HG03442 (cell line): ENCODE measurements around the gene DNAAF3.
A peak's percentile ranks its signal among the peaks of the same experiment; 100 is the strongest.
"Not testable (repeated sequence)": the region's sequence is repeated elsewhere in the genome, so short reads cannot be mapped to it uniquely, and the experiment has no call there.

ENCODE experiments used
- ATAC-seq: cut with Tn5 transposase; IDR thresholded peaks from one replicate; pipeline ENCODE4 v1.9.1; 2021; ENCODE audit warnings: mild to moderate bottlenecking, moderate library complexity; ENCODE audit not compliant: unreplicated experiment

Gene DNAAF3

GRCh38 chr19:55176076-55176475, 9.7 kb upstream of the DNAAF3 start:
- ATAC-seq = no peak

DNA sequence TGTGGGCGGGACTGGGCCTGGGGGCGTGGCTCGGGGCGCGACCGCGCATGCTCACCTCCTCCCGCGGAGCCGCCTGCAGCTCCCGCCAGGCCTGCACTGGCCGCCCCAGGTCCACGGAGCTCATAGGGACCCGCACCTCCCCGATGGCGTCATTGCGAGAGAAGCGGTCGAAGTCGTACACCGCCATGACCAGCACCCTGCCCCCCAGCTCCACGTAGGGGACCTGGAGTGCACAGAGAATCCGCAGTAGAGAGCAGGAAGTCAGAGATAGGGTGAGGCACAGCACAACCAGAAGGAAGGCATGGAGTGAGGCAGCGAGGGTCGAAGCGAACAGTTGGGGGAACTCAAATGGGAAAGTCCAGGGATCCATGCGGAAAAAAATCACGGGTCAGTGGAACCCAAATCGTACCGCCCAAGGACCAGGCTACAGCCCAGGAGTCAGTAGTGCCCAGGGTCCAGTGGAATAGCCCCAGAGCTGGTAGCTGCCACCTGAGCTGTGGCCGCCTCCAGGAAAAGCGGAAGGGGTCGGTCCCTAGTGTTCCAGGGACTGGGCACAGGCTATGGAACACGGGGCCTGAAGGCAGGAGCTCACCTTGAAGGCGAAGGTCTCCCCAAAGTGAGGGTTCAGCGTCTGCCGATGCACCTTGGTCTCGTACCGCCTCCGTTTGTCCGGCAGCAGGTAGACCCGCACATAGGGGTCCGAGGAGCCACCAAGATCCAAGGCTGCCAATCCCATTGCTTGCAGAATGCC, 8.9 kb upstream of the DNAAF3 start:
- no peak for ATAC-seq

DNA sequence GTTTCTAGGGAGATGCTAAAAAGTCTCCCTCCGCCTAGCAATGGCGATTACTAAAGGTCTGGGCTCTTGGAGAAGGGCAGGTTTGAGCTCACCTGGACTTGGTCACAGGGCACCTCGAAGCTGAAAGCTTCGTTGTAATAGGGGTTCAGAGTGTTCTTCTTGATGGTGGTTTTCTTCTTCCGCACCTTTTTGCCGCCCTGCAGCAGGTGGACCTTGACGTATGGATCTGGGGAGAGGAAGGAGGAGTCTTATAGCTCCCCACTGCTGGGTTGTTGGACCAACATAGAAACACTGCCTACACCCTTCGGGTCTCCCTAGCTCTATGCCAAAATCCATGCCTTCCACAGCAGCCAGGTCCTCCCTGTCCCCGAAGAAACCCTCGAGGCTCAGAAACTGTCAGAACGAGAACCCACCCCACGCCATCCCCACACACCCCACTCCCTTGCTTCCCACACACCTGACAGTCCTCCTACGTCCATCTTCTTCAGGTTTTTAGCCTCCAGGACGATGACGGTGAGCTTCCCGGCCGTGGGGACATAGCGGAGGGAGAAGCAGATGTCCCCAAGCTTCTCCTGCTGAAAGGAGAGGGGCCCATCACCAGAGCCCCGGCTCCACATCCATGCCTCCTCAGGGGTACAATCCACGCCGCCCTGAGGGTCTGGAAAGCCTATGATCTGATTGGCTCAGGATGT, 8.2 kb upstream of the DNAAF3 start:
- no peak for ATAC-seq

DNA sequence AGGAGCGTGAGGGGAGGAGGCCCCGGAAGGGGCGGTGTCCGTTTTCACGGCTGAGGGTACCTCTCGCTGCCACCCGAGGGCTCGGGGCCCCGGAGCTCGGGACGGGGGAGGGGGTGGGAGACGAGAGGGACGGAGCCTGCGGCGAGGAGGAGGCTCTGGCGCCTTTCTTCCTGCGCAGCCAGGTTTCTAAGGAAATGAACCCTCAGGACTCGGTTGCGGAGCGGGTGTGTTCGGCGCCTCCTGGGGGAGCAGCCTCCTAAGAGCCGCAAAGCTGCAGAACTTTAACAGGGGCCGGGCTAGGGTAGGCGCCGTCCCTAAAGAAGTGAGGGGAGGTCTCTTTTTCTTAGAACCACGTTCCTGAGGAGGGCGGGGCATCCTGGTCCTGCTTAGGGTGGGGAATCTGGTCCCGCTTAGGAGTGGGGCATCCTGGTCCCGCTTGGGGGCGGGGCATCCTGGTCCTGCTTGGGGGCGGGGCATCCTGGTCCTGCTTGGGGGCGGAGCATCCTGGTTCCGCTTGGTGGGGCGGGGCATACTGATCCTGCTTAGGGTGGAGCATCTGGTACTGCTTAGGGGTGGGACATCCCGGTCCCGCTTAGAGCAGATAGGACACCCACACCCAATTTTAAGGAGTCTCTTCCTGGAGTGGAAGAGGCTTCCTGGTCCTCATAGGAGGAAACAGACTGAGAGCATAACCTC, 7.4 kb upstream of the DNAAF3 start:
- no peak for ATAC-seq

GRCh38 chr19:55173186-55173713, 6.8 kb upstream of the DNAAF3 start:
- no peak for ATAC-seq

GRCh38 chr19:55172741-55173140, 6.3 kb upstream of the DNAAF3 start:
- no peak for ATAC-seq

- ATAC-seq = not testable (repeated sequence)
Measured at GRCh38 chr19:55172318-55172717, 5.9 kb upstream of the DNAAF3 start.

DNA sequence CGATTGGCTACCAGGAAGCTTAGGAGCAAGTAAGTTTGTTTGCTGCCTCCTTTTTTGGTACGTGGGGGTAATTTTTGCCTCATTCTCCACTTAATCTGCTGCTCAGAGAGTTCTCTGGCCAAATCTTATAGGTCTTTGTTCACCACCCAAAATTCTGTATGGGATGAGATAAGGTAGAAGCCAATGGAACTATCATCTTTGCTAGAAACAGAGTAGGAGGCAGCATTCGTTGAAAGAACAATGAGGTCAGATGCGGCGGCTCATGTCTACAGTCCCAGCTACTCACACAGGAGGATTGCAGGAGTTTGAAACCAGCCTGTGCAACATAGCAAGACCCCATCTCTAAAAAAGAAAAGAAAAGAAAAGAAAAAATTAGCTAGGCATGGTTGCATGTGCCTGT, 5.0 kb upstream of the DNAAF3 start:
- no peak for ATAC-seq

DNA sequence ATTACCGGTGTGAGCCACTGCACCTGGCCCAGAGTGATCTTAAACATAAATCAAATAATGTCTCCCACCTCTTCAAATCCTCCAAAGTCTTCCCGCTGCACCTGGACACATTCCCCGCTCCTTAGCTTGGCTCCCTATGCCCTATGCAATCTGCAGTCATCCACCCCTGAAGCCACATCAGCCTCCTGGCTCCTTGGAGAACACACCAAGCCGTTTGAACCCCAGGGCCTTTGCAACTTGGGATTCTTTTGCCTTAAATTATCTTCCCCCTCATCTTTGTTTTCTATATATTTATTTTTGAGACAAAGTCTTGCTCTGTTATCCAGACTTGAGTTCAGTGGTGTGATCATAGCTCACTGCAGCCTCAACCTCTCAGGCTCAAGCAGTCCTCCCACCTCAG, 2.7 kb upstream of the DNAAF3 start:
- ATAC-seq = no peak

DNA sequence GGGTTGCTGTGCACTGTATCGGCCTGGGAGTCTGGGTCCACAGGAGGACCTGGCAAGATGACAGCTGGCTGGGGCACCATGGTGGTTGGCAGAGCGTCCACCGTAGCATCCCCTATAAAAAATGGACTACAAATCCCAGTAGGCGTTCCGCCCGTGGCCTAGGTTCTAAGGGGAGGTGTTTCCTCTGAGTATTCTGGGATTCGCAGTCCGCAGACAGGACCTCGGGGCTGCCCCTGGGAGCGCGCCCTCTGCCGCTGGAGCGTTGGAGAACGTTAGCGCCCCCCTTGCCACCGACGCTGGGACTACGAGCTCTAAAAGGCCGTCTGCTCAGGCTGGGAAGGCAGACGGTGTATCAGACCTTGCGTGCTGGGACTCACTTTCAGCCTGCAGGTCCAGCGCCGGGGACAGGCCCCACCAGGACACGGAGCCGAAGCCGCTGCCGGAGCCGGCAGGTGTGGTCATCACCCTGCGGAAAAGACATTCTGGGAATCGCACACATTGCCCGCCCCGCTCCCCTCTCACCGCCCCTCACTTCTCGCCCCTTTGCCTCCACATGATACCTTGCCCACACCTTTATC, 372 bp downstream of the DNAAF3 start:
- ATAC-seq = peak; percentile 27

GRCh38 chr19:55161571-55162322, 4.7 kb downstream of the DNAAF3 start:
- no peak for ATAC-seq

DNA sequence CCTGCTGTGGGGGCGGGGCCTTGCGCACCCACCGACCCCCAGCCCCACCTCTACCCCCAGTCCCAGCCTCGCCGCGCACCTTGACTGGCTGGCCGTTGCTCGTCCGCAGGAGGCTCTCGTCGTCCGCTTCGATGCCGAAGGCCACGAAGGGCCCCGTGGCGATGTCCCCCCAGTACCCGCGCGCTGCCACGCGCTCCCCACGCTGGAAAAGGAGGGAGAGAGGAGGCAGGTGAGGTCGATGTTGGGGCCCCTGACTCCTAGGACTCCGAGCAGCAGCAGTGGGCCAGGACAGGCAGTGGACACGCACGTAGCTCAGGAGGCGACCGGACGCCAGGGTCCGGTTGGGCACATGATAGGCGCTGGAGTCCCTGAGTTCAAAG, 5.4 kb downstream of the DNAAF3 start:
- no peak for ATAC-seq

- ATAC-seq = no peak
Measured at GRCh38 chr19:55160128-55160985, 6.1 kb downstream of the DNAAF3 start.

- ATAC-seq = no peak
Measured at GRCh38 chr19:55158848-55159749, 7.3 kb downstream of the DNAAF3 start.

DNA sequence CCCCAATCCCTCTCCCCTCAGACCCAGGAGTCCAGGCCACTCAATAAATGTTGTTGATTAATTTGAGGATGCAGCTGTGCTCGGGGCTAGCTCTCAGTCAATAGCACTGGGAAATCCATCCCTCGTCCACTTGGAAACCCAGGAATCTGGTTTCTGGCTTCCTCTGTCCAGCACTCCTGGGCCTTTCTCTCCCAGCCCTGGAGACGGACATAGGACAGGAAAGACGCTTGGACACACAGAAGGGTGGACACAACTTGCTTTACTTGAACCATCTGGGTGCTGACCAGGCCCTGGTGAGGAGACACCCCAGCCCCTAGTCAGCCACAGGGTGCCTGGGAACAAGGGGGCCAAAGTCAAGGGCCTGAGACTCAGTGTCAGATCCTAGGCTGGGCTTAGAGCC, 8.0 kb downstream of the DNAAF3 start:
- ATAC-seq = no peak

DNA sequence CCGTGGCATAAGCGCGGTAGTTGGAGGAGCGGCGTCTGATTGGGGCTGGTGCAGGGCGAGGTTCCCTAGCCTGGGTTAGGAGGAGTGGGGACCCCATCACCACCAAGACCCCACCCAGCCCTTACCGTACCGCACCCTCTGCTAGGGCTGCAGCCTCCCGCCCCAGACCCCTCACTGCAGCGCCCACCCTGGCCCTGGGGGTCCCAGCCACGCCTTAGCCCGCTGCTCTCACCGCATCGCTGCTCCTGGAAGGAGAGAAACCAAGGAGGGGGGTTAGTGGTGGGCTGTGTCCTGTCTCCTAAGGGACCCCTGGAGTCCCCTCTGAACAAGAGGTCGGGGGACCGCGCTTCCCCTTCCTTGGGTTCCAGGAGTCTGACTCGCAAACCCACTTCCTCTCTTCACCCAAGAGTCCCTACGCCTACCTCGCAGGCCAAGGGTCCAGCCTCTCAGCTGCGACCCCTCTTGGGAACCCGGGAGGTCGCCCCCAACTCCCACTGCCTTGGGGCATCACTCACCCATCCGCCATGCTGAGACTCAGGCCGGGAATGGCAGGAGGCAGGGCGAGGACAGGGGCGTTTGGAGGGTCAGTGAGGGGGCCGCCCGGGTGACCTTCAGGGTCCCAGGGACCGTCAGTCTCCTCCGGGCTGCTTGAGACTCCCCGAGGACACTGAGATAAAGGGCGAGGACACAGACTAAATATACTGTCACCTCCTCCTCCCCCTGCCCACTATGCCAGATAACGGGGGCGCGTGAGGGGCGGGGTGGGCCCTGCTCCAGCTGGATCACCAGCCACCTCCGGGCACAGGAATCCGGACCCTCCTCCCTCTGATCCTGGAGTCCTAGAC, 9.1 kb downstream of the DNAAF3 start, which contains the start of gene TNNI3:
TNNI3 (minus strand) TSS at position 669 of the 845 bp plus-strand sequence; CDS start at position 526, 143 bp downstream.
- ATAC-seq = no peak

DNA sequence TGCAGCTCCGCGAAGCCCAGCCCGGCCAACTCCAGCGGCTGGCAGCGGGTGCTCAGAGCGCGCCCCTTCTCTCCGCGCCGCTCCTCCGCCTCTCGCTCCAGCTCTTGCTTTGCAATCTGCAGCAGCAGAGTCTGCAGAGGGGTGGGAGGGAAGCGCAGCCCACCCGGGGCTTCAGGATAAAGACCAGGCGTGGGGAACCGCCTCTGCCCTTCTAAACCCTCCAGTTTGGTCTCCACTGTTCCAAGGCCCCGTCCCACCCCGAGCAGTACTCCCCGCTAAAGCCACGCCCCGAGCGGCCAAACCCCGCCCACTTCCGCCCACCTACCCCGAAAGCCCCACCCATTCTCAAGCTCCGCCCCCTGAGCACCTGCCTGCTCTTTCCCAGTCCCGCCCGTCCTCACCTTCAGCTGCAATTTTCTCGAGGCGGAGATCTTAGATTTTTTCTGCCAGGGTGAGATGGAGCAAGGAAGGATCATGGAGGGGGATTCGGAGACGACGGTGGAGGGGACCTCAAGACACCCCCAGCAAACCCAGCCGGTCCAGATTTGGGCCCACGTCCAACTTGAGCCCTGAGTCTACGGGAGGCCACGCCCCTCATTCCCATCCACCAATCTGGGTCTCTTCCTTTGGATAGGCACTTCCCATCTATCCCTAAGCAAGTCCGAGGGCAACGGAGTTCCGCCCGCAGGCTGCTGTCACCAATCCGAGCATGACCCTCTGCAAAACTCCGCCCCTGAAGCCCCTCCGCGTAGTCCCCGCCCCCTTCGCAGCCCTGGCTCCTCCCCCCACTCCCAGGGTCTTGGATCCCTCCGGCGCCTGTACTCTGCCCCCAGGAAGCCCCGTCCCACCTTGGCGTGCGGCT, 10.0 kb downstream of the DNAAF3 start:
- ATAC-seq = no peak
